IMR-90 (cell line): ENCODE data around the gene RPS6KA6. TPM values are rescaled to one million over a fixed set of nuclear protein-coding genes. Genes with fewer than 3 reads are reported as not detected.

ENCODE experiments used
- ATAC-seq: fragments of 200-7000 bp; cut with Tn5 transposase; 2 replicates; pipeline ENCODE4 v1.9.1; 2020; ENCODE audit warnings: low read depth, mild to moderate bottlenecking, moderate library complexity
- BruUV-seq: library from RNA; stranded (reverse); fragments of 400-500 nt; replicated peaks from 2 replicates; lab custom pipeline; 2021; lab: Mats Ljungman, UMichigan
- CTCF ChIA-PET: fragments of 300-600 bp; formaldehyde crosslinking; extraction: SDS; loops from one replicate; lab custom pipeline; 2021; ENCODE audit warnings: antibody characterized with exemption; lab: Yijun Ruan, JAX
- POLR2A ChIA-PET: fragments of 300-600 bp; sonication (Branson Sonifier 250); formaldehyde crosslinking; loops from one replicate; lab custom pipeline; 2022; ENCODE audit warnings: antibody characterized with exemption; ENCODE audit not compliant: unreplicated experiment; lab: Charles Lee
- DNase-seq: peaks from one replicate; pipeline ENCODE4 v3.0.0; 2013
- H2AFZ ChIP-seq: replicated peaks from 2 replicates; pipeline ENCODE3; 2013; ENCODE audit warnings: low read length, mild to moderate bottlenecking; ENCODE audit not compliant: poor library complexity
- H2AK5ac ChIP-seq: 2 replicates; pipeline ENCODE4 v1.6.1; 2013; ENCODE audit warnings: low read depth, low read length, inconsistent platforms
- H2AK9ac ChIP-seq: replicated peaks from 2 replicates; pipeline ENCODE3; 2013; ENCODE audit warnings: mild to moderate bottlenecking, low read depth, low read length, moderate library complexity; ENCODE audit not compliant: poor library complexity
- H2BK120ac ChIP-seq: 2 replicates; pipeline ENCODE4 v1.6.1; 2013; ENCODE audit warnings: low read depth, low read length, inconsistent platforms
- H2BK15ac ChIP-seq: 3 replicates; pipeline ENCODE4 v1.6.1; 2013; ENCODE audit warnings: low read depth, low read length, inconsistent platforms
- H2BK20ac ChIP-seq: 2 replicates; pipeline ENCODE4 v1.6.1; 2013; ENCODE audit warnings: low read depth, mild to moderate bottlenecking, inconsistent platforms, low read length, moderate library complexity
- H2BK5ac ChIP-seq: 2 replicates; pipeline ENCODE4 v1.6.1; 2013; ENCODE audit warnings: mild to moderate bottlenecking, low read depth, low read length, inconsistent platforms; ENCODE audit not compliant: poor library complexity, severe bottlenecking
- H3K14ac ChIP-seq: replicated peaks from 2 replicates; pipeline ENCODE4 v1.6.1; 2013; ENCODE audit warnings: low read depth, low read length, inconsistent platforms
- H3K18ac ChIP-seq: 2 replicates; pipeline ENCODE4 v1.6.1; 2013; ENCODE audit warnings: low read depth, low read length, control low read depth
- H3K23ac ChIP-seq: 2 replicates; pipeline ENCODE4 v1.6.1; 2013; ENCODE audit warnings: low read depth, low read length, inconsistent platforms
- H3K27ac ChIP-seq: 2 replicates; pipeline ENCODE4 v1.5.1; 2013; ENCODE audit warnings: mild to moderate bottlenecking, control low read depth, low read length; ENCODE audit not compliant: insufficient read depth
- H3K27me3 ChIP-seq: 2 replicates; pipeline ENCODE4 v1.6.1; 2013; ENCODE audit warnings: low read length; ENCODE audit not compliant: control insufficient read depth, insufficient read depth
- H3K36me3 ChIP-seq: 2 replicates; pipeline ENCODE4 v1.6.1; 2013; ENCODE audit warnings: low read length, mixed read lengths; ENCODE audit not compliant: control insufficient read depth, insufficient read depth
- H3K4ac ChIP-seq: 2 replicates; pipeline ENCODE4 v1.6.1; 2013; ENCODE audit warnings: low read depth, low read length, inconsistent platforms
- H3K4me1 ChIP-seq: 2 replicates; pipeline ENCODE4 v1.6.1; 2013; ENCODE audit warnings: low read length, mixed read lengths; ENCODE audit not compliant: control insufficient read depth, insufficient read depth
- H3K4me2 ChIP-seq: 2 replicates; pipeline ENCODE4 v1.6.1; 2013; ENCODE audit warnings: low read depth, mild to moderate bottlenecking, control low read depth, low read length, moderate library complexity
- H3K4me3 ChIP-seq: 2 replicates; pipeline ENCODE4 v1.5.1; 2013; ENCODE audit warnings: low read depth, mild to moderate bottlenecking, control low read depth, low read length, moderate library complexity; ENCODE audit not compliant: insufficient read depth
- H3K56ac ChIP-seq: 2 replicates; pipeline ENCODE4 v1.6.1; 2013; ENCODE audit warnings: low read length, inconsistent platforms; ENCODE audit not compliant: insufficient read depth; ENCODE audit errors: extremely low read depth
- H3K79me1 ChIP-seq, 2 experiments: 2 replicates each; pipeline ENCODE4 v1.6.1; 2013; ENCODE audit warnings: low read length in 2 of 2, inconsistent platforms in 1 of 2, low read depth in 1 of 2
- H3K9ac ChIP-seq: 2 replicates; pipeline ENCODE4 v1.6.1; 2013; ENCODE audit warnings: low read depth, low read length, control low read depth
- H3K9me1 ChIP-seq: 2 replicates; pipeline ENCODE4 v1.6.1; 2013; ENCODE audit warnings: low read length, inconsistent platforms; ENCODE audit not compliant: insufficient read depth
- H3K9me3 ChIP-seq: 2 replicates; pipeline ENCODE4 v1.6.1; 2013; ENCODE audit warnings: low read length; ENCODE audit not compliant: control insufficient read depth, insufficient read depth
- H4K20me1 ChIP-seq: 2 replicates; pipeline ENCODE4 v1.6.1; 2013; ENCODE audit warnings: low read length, inconsistent platforms; ENCODE audit not compliant: insufficient read depth
- H4K5ac ChIP-seq: 2 replicates; pipeline ENCODE4 v1.6.1; 2013; ENCODE audit warnings: mild to moderate bottlenecking, low read depth, low read length, control low read depth
- H4K8ac ChIP-seq, 2 experiments: 2 replicates each; pipeline ENCODE4 v1.6.1; 2013; ENCODE audit warnings: low read depth in 2 of 2, low read length in 2 of 2, control low read depth in 1 of 2, inconsistent platforms in 1 of 2
- H4K91ac ChIP-seq: 2 replicates; pipeline ENCODE4 v1.6.1; 2013; ENCODE audit warnings: low read depth, low read length, inconsistent platforms; ENCODE audit not compliant: insufficient read depth
- BHLHE40 ChIP-seq: fragments of 150-350 bp; IDR thresholded peaks from 2 replicates; pipeline ENCODE4 v1.6.1; 2016; ENCODE audit warnings: mild to moderate bottlenecking, low read depth, low read length
- CEBPB ChIP-seq: IDR thresholded peaks from 2 replicates; pipeline ENCODE4 v1.6.1; 2012; ENCODE audit warnings: low read depth, low read length, improper control_type of control experiment
- CHD1 ChIP-seq: IDR thresholded peaks from 2 replicates; pipeline ENCODE4 v1.6.1; 2012; ENCODE audit warnings: low read depth, low read length, improper control_type of control experiment
- FOS ChIP-seq: fragments of 150-350 bp; IDR thresholded peaks from 2 replicates; pipeline ENCODE4 v1.6.1; 2016; ENCODE audit warnings: low read depth, low read length
- MAFK ChIP-seq: IDR thresholded peaks from 2 replicates; pipeline ENCODE4 v1.6.1; 2012; ENCODE audit warnings: low read depth, low read length, improper control_type of control experiment
- MAZ ChIP-seq: IDR thresholded peaks from 2 replicates; pipeline ENCODE4 v1.6.1; 2012; ENCODE audit warnings: low read depth, mild to moderate bottlenecking, low read length, improper control_type of control experiment, moderate library complexity, borderline replicate concordance
- MXI1 ChIP-seq: IDR thresholded peaks from 2 replicates; pipeline ENCODE4 v1.6.1; 2012; ENCODE audit warnings: low read depth, mild to moderate bottlenecking, low read length, moderate library complexity, borderline replicate concordance
- NFE2L2 ChIP-seq: fragments of 150-350 bp; IDR thresholded peaks from 2 replicates; pipeline ENCODE4 v1.6.1; 2016; ENCODE audit warnings: low read depth, mild to moderate bottlenecking, low read length
- POLR2A ChIP-seq: IDR thresholded peaks from 2 replicates; pipeline ENCODE4 v1.6.1; 2012; ENCODE audit warnings: mild to moderate bottlenecking, low read depth, low read length
- RAD21 ChIP-seq: IDR thresholded peaks from 2 replicates; pipeline ENCODE4 v1.6.1; 2012; ENCODE audit warnings: low read length, improper control_type of control experiment
- RCOR1 ChIP-seq: IDR thresholded peaks from 2 replicates; pipeline ENCODE4 v1.6.1; 2012; ENCODE audit warnings: mild to moderate bottlenecking, low read length, improper control_type of control experiment; ENCODE audit not compliant: insufficient replicate concordance
- RFX5 ChIP-seq: IDR thresholded peaks from 2 replicates; pipeline ENCODE4 v1.8.0; 2012; ENCODE audit warnings: low read depth, mild to moderate bottlenecking, low read length, moderate library complexity
- SMC3 ChIP-seq: fragments of 150-350 bp; IDR thresholded peaks from 2 replicates; pipeline ENCODE4 v1.6.1; 2016; ENCODE audit warnings: low read depth, mild to moderate bottlenecking, antibody characterized with exemption, low read length, moderate library complexity
- USF2 ChIP-seq: fragments of 150-350 bp; IDR thresholded peaks from 2 replicates; pipeline ENCODE4 v1.6.1; 2017; ENCODE audit warnings: mild to moderate bottlenecking, antibody characterized with exemption, low read length, low read depth
- WGBS, 2 experiments: methylation state at CpG; one replicate each; pipeline versions ENCODE4 v1.1.5 to v1.1.7; 2013; ENCODE audit warnings: missing lambda C conversion rate in 2 of 2; ENCODE audit not compliant: insufficient read length in 1 of 2; ENCODE audit errors: extremely low coverage in 2 of 2; 5-methylcytosine and 5-hydroxymethylcytosine counted together
- dilution Hi-C: fragments of 300-500 bp; cut with HindIII; formaldehyde crosslinking; loops from one replicate; pipeline ENCODE4 v1.14.3; 2018; ENCODE audit warnings: low sequenced_read_pairs; ENCODE audit not compliant: unreplicated experiment
- in situ Hi-C: fragments of 300-500 bp; cut with MboI; formaldehyde crosslinking; loops from 3 replicates; pipeline ENCODE4 v1.14.3; 2019; ENCODE audit warnings: low sequenced_read_pairs, inconsistent platforms, mixed read lengths
- intact Hi-C: fragments of 100-400 bp; cut with micrococcal nuclease; formaldehyde crosslinking; loops from 2 replicates; pipeline ENCODE4 v1.10.0; 2022
- polyA plus RNA-seq, 3 experiments: library from polyadenylated mRNA; depleted of rRNA; stranded (reverse); fragments of >200 nt; gene quantifications; 2 replicates each; pipeline ENCODE4 v1.2.3, GENCODE V29; 2012; ENCODE audit warnings: low replicate concordance in 1 of 3
- total RNA-seq: library from RNA; depleted of rRNA; stranded (reverse); fragments of >200 nt; gene quantifications from 2 replicates; pipeline ENCODE4 v1.2.3, GENCODE V29; 2012
- TF ChIP-seq, protein P1 (sequence below): conservative IDR thresholded peaks from 2 replicates; pipeline ENCODE4 v1.5.1; 2012; ENCODE audit warnings: mild to moderate bottlenecking, low read depth, low read length, improper control_type of control experiment
- TF ChIP-seq, protein P2 (sequence below): fragments of 150-350 bp; IDR thresholded peaks from 2 replicates; pipeline ENCODE4 v1.6.1; 2016; ENCODE audit warnings: low read depth, mild to moderate bottlenecking, low read length, moderate library complexity, borderline replicate concordance

RPS6KA6 gene
- total and polyA plus RNA-seq, 2 of the 4 experiments (the other 2 are of a cell fraction): 3.6 to 6.8 TPM

GRCh38 chrX:84156821-84157220, 31.2 kb downstream of the RPS6KA6 start:
- H2BK15ac ChIP-seq: no peak overlapping the region
- H4K8ac ChIP-seq: no peak overlapping the region
- ATAC-seq (no peak), DNase-seq (no peak)
- BruUV-seq: no TSS peak
- no peak overlapping the region for H2AK9ac ChIP-seq
- dilution Hi-C loops (no loop called here), in situ Hi-C loops (no loop called here), intact Hi-C loops (no loop called here)
- no peak overlapping the region for H4K91ac ChIP-seq
- no peak overlapping the region for H2BK20ac ChIP-seq
- H3K14ac ChIP-seq: no peak overlapping the region
- no peak overlapping the region for H4K5ac ChIP-seq
- no peak overlapping the region for H3K4ac ChIP-seq
- no peak overlapping the region for H2AK5ac ChIP-seq
- H3K23ac ChIP-seq: no peak overlapping the region
- no peaks in the 10 kb centered on the region for H4K20me1 ChIP-seq
- no peaks in the 10 kb centered on the region for H3K36me3 ChIP-seq
- no peak overlapping the region for H2AFZ ChIP-seq
- no peak overlapping the region for H3K4me2 ChIP-seq
- H3K9me1 ChIP-seq: no peaks in the 10 kb centered on the region
- H3K4me1 ChIP-seq: no peaks in the 10 kb centered on the region
- no peak overlapping the region for H3K9ac ChIP-seq
- no peaks in the 10 kb centered on the region for H3K9me3 ChIP-seq
- H3K4me3 ChIP-seq: no peak overlapping the region
- no peak overlapping the region for H3K56ac ChIP-seq
- ChIA-PET CTCF (no interaction called here), POLR2A (no interaction called here)
- no peak overlapping the region for H2BK120ac ChIP-seq
- H3K27ac ChIP-seq: no peak overlapping the region
- no CpG with 5 or more reads among the region's 1 CpG for WGBS, 2 experiments
- H2BK5ac ChIP-seq: no peak overlapping the region
- H3K27me3 ChIP-seq: no peaks in the 10 kb centered on the region
- no peaks in the 10 kb centered on the region for H3K79me1 ChIP-seq
- H3K18ac ChIP-seq: no peak overlapping the region
- no peak for TF ChIP-seq RFX5
- TF ChIP-seq RAD21: no peak
- TF ChIP-seq, protein P1, sequence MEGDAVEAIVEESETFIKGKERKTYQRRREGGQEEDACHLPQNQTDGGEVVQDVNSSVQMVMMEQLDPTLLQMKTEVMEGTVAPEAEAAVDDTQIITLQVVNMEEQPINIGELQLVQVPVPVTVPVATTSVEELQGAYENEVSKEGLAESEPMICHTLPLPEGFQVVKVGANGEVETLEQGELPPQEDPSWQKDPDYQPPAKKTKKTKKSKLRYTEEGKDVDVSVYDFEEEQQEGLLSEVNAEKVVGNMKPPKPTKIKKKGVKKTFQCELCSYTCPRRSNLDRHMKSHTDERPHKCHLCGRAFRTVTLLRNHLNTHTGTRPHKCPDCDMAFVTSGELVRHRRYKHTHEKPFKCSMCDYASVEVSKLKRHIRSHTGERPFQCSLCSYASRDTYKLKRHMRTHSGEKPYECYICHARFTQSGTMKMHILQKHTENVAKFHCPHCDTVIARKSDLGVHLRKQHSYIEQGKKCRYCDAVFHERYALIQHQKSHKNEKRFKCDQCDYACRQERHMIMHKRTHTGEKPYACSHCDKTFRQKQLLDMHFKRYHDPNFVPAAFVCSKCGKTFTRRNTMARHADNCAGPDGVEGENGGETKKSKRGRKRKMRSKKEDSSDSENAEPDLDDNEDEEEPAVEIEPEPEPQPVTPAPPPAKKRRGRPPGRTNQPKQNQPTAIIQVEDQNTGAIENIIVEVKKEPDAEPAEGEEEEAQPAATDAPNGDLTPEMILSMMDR: no peak
- TF ChIP-seq MAZ: no peak
- TF ChIP-seq MXI1: no peak
- no peak for TF ChIP-seq RCOR1
- no peak for TF ChIP-seq BHLHE40
- no peak for TF ChIP-seq FOS
- no peak for TF ChIP-seq POLR2A
- TF ChIP-seq CHD1: no peak
- TF ChIP-seq, protein P2, sequence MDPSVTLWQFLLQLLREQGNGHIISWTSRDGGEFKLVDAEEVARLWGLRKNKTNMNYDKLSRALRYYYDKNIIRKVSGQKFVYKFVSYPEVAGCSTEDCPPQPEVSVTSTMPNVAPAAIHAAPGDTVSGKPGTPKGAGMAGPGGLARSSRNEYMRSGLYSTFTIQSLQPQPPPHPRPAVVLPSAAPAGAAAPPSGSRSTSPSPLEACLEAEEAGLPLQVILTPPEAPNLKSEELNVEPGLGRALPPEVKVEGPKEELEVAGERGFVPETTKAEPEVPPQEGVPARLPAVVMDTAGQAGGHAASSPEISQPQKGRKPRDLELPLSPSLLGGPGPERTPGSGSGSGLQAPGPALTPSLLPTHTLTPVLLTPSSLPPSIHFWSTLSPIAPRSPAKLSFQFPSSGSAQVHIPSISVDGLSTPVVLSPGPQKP: no peak
- TF ChIP-seq USF2: no peak
- no peak for TF ChIP-seq NFE2L2
- no peak for TF ChIP-seq MAFK
- TF ChIP-seq CEBPB: no peak
- TF ChIP-seq SMC3: no peak
